Activated CD4-positive, alpha-beta T cell treated with anti-CD3 and anti-CD28 coated beads for 1 hour (primary cell): ENCODE measurements around the gene TRIM43.
"Not testable (repeated sequence)": the region's sequence is repeated elsewhere in the genome, so short reads cannot be mapped to it uniquely, and the experiment has no call there.

Experiments
- DNase-seq: peaks from one replicate; pipeline ENCODE4 v3.0.0-alpha.2; 2020

The TRIM43 gene

GRCh38 chr2:95591701-95592100 lies at the start of gene TRIM43:
Gene TRIM43, plus strand, starts transcription at chr2:95592001. Its CDS starts 2,023 bp downstream, at chr2:95594024.
- not testable (repeated sequence) for DNase-seq

- DNase-seq: no peak
Observed at GRCh38 chr2:95551055-95551568, 40.7 kb upstream of the TRIM43 start.

- no peak for DNase-seq
Observed at GRCh38 chr2:95552911-95553310, 38.9 kb upstream of the TRIM43 start.

GRCh38 chr2:95569170-95569569 lies 22.6 kb upstream of the TRIM43 start:
- DNase-seq: no peak

- no peak for DNase-seq
Observed at GRCh38 chr2:95573866-95574265, 17.9 kb upstream of the TRIM43 start.

GRCh38 chr2:95574506-95574905 lies 17.3 kb upstream of the TRIM43 start:
- no peak for DNase-seq

- no peak for DNase-seq
Observed at GRCh38 chr2:95575857-95576256, 15.9 kb upstream of the TRIM43 start.

- no peak for DNase-seq
Observed at GRCh38 chr2:95578539-95578938, 13.3 kb upstream of the TRIM43 start.

- not testable (repeated sequence) for DNase-seq
Observed at GRCh38 chr2:95583545-95583944, 8.3 kb upstream of the TRIM43 start.

GRCh38 chr2:95584321-95584720 lies 7.5 kb upstream of the TRIM43 start:
- not testable (repeated sequence) for DNase-seq

- not testable (repeated sequence) for DNase-seq
Observed at GRCh38 chr2:95589777-95590536, 1.8 kb upstream of the TRIM43 start.

- DNase-seq: not testable (repeated sequence)
Observed at GRCh38 chr2:95592973-95593372, 1.2 kb downstream of the TRIM43 start.

- not testable (repeated sequence) for DNase-seq
Observed at GRCh38 chr2:95595012-95595411, 3.2 kb downstream of the TRIM43 start.

- DNase-seq: not testable (repeated sequence)
Observed at GRCh38 chr2:95601301-95601700, 9.5 kb downstream of the TRIM43 start.

- not testable (repeated sequence) for DNase-seq
Observed at GRCh38 chr2:95602146-95602545, 10.3 kb downstream of the TRIM43 start.

GRCh38 chr2:95608356-95608755 lies 16.6 kb downstream of the TRIM43 start:
- DNase-seq: not testable (repeated sequence)

GRCh38 chr2:95609764-95610163 lies 18.0 kb downstream of the TRIM43 start:
- not testable (repeated sequence) for DNase-seq

- not testable (repeated sequence) for DNase-seq
Observed at GRCh38 chr2:95613048-95613447, 21.2 kb downstream of the TRIM43 start.

- not testable (repeated sequence) for DNase-seq
Observed at GRCh38 chr2:95622728-95623127, 30.9 kb downstream of the TRIM43 start.

- DNase-seq: not testable (repeated sequence)
Observed at GRCh38 chr2:95630987-95631386, 39.2 kb downstream of the TRIM43 start.

- DNase-seq: not testable (repeated sequence)
Observed at GRCh38 chr2:95633626-95634259, 41.9 kb downstream of the TRIM43 start.

GRCh38 chr2:95640515-95641288 lies 48.9 kb downstream of the TRIM43 start:
- not testable (repeated sequence) for DNase-seq

GRCh38 chr2:95641289-95641575 lies 49.4 kb downstream of the TRIM43 start:
- DNase-seq: not testable (repeated sequence)
